Endodermal cell (in vitro differentiated cells): Measurements from ENCODE around the gene TUBB6. TPM values are rescaled to one million over a fixed set of nuclear protein-coding genes. Genes with fewer than 3 reads are reported as not detected.

Source experiments
- DNase-seq: peaks from one replicate; pipeline ENCODE4 v3.0.0-alpha.2; 2017
- H3K27ac ChIP-seq: 2 replicates; pipeline ENCODE4 v1.5.1; 2013; ENCODE audit warnings: mild to moderate bottlenecking, low read depth, low read length, moderate library complexity
- H3K27me3 ChIP-seq: 2 replicates; pipeline ENCODE4 v1.6.1; 2013; ENCODE audit warnings: mild to moderate bottlenecking, low read length, moderate library complexity; ENCODE audit not compliant: insufficient read depth, control insufficient read depth, poor library complexity, severe bottlenecking
- H3K36me3 ChIP-seq: 2 replicates; pipeline ENCODE4 v1.7.0; 2013; ENCODE audit warnings: mild to moderate bottlenecking, low read length, moderate library complexity; ENCODE audit not compliant: control insufficient read depth, insufficient read depth
- H3K4me1 ChIP-seq: one replicate; pipeline ENCODE4 v1.7.0; 2013; ENCODE audit warnings: low read length; ENCODE audit not compliant: control insufficient read depth, insufficient read depth
- H3K4me3 ChIP-seq: 2 replicates; pipeline ENCODE4 v1.5.1; 2013; ENCODE audit warnings: mild to moderate bottlenecking, low read length, moderate library complexity
- H3K9ac ChIP-seq: 2 replicates; pipeline ENCODE4 v1.6.1; 2013; ENCODE audit warnings: mild to moderate bottlenecking, low read length, moderate library complexity; ENCODE audit not compliant: poor library complexity, severe bottlenecking; ENCODE audit errors: extremely low read depth
- H3K9me3 ChIP-seq: 2 replicates; pipeline ENCODE4 v1.6.1; 2013; ENCODE audit warnings: mild to moderate bottlenecking, low read length, moderate library complexity; ENCODE audit not compliant: control insufficient read depth
- H3K27ac Mint-ChIP-seq: 2 replicates; pipeline ENCODE4 v1.8.0; 2020; ENCODE audit warnings: mixed read lengths
- H3K27me3 Mint-ChIP-seq: 2 replicates; pipeline ENCODE4 v1.8.0; 2021; ENCODE audit warnings: mild to moderate bottlenecking, mixed read lengths; ENCODE audit not compliant: insufficient read depth
- H3K36me3 Mint-ChIP-seq: 2 replicates; pipeline ENCODE4 v1.8.0; 2020; ENCODE audit warnings: low read depth, mixed read lengths
- H3K4me1 Mint-ChIP-seq: 2 replicates; pipeline ENCODE4 v1.8.0; 2020; ENCODE audit warnings: mixed read lengths
- H3K4me3 Mint-ChIP-seq: 2 replicates; pipeline ENCODE4 v1.8.0; 2020; ENCODE audit warnings: mild to moderate bottlenecking, moderate library complexity, mixed read lengths
- H3K9me3 Mint-ChIP-seq: 2 replicates; pipeline ENCODE4 v1.8.0; 2020; ENCODE audit warnings: mild to moderate bottlenecking, mixed read lengths
- CTCF ChIP-seq: fragments of 200-600 bp; sonication (generic); conservative IDR thresholded peaks from 2 replicates; pipeline ENCODE4 v1.5.0; 2021; ENCODE audit warnings: antibody characterized with exemption, mild to moderate bottlenecking
- WGBS, 2 experiments: methylation state at CpG; one replicate each; pipeline versions ENCODE4 v1.1.5 to v1.1.7; 2013; ENCODE audit warnings: missing lambda C conversion rate in 2 of 2, mixed read lengths in 1 of 2; ENCODE audit not compliant: insufficient coverage in 1 of 2, insufficient read length in 1 of 2; 5-methylcytosine and 5-hydroxymethylcytosine counted together
- total RNA-seq, 2 donors: library from RNA; stranded (reverse); fragmentation: NEBNext Ultra II Directional in 1 of 2; extraction: Animal tissue kit (Norgen Biotek cat#: 25700) in 1 of 2; gene quantifications; 2 replicates in 1 of 2; 3 replicates in 1 of 2; pipeline ENCODE4 v1.2.1, GENCODE V29; 2021

TUBB6 gene
- total RNA-seq, 2 donors from 2014 or later: 33.0 to 45.4 TPM

- H3K9ac ChIP-seq: no peak overlapping the region
Measured at GRCh38 chr18:12373116-12373770, 65.2 kb downstream of the TUBB6 start.

GRCh38 chr18:12373771-12374116 is 65.7 kb downstream of the TUBB6 start:
- Histone ChIP-seq H3K9me3 (no peaks in the 10 kb centered on the region), H3K27ac (no peak overlapping the region), H3K36me3 (peaks cover 22% of the 10 kb centered on the region), H3K4me1 (no peaks in the 10 kb centered on the region), H3K9ac (no peak overlapping the region), H3K4me3 (no peak overlapping the region), H3K27me3 (no peaks in the 10 kb centered on the region)
- Mint-ChIP-seq H3K27ac (peak overlapping the region; percentile 9), H3K36me3 (peaks cover 24% of the 10 kb centered on the region), H3K27me3 (no peaks in the 10 kb centered on the region), H3K4me1 (peaks cover 16% of the 10 kb centered on the region), H3K4me3 (no peak overlapping the region), H3K9me3 (no peaks in the 10 kb centered on the region)
- no peak for TF ChIP-seq CTCF
- WGBS, 2 experiments: 89 to 100% methylated on average over 2 of the region's 2 CpGs
- no peak for DNase-seq

More at GRCh38 chr18:12373116-12373770, 65.2 kb downstream of the TUBB6 start:
- Mint-ChIP-seq H3K36me3 (peaks cover 25% of the 10 kb centered on the region), H3K4me1 (peaks cover 16% of the 10 kb centered on the region), H3K27ac (peak overlapping the region; percentile 9), H3K4me3 (no peak overlapping the region), H3K27me3 (no peaks in the 10 kb centered on the region), H3K9me3 (no peaks in the 10 kb centered on the region)
- no peak for DNase-seq
- Histone ChIP-seq H3K4me1 (no peaks in the 10 kb centered on the region), H3K27me3 (no peaks in the 10 kb centered on the region), H3K9me3 (no peaks in the 10 kb centered on the region), H3K4me3 (no peak overlapping the region), H3K36me3 (peaks cover 24% of the 10 kb centered on the region), H3K27ac (no peak overlapping the region)
- WGBS, 2 experiments: 75 to 97% methylated on average over 3 to 4 of the region's 4 CpGs
- no peak for TF ChIP-seq CTCF

- H3K4me3 ChIP-seq: no peak overlapping the region
- WGBS, 2 experiments: 93 to 100% methylated on average over 5 to 6 of the region's 6 CpGs
- H3K9ac ChIP-seq: no peak overlapping the region
- DNase-seq: no peak
- H3K9me3 ChIP-seq: no peaks in the 10 kb centered on the region
- H3K36me3 ChIP-seq: peaks cover 17% of the 10 kb centered on the region
- H3K27me3 ChIP-seq: no peaks in the 10 kb centered on the region
- no peaks in the 10 kb centered on the region for H3K27me3 Mint-ChIP-seq
- no peak for TF ChIP-seq CTCF
- no peaks in the 10 kb centered on the region for H3K4me1 ChIP-seq
- peaks cover 17% of the 10 kb centered on the region for H3K36me3 Mint-ChIP-seq
- H3K27ac ChIP-seq: no peak overlapping the region
- peaks cover 16% of the 10 kb centered on the region for H3K4me1 Mint-ChIP-seq
- H3K4me3 Mint-ChIP-seq: no peak overlapping the region
- no peak overlapping the region for H3K27ac Mint-ChIP-seq
- no peaks in the 10 kb centered on the region for H3K9me3 Mint-ChIP-seq
Measured at GRCh38 chr18:12374401-12374800, 66.4 kb downstream of the TUBB6 start.

Other genes with a start within 250 kb of the TUBB6 start
- not detected for gene ANKRD62, start 214.4 kb upstream of the TUBB6 start, total RNA-seq
- gene CIDEA, start 53.9 kb upstream of the TUBB6 start, total RNA-seq: not detected
- gene AFG3L2, start 69.0 kb downstream of the TUBB6 start, total RNA-seq: 10 to 100 TPM; 47.1 to 49.5 TPM
- gene PRELID3A, start 99.7 kb downstream of the TUBB6 start, total RNA-seq: 1 to 10 TPM; 4.9 to 7.5 TPM